HG03520 (cell line): ENCODE measurements around the gene EXOC8.

ENCODE experiments used
- ATAC-seq: cut with Tn5 transposase; IDR thresholded peaks from one replicate; pipeline ENCODE4 v1.9.1; 2021; ENCODE audit warnings: mild to moderate bottlenecking, moderate library complexity; ENCODE audit not compliant: unreplicated experiment

Gene EXOC8, protein sequence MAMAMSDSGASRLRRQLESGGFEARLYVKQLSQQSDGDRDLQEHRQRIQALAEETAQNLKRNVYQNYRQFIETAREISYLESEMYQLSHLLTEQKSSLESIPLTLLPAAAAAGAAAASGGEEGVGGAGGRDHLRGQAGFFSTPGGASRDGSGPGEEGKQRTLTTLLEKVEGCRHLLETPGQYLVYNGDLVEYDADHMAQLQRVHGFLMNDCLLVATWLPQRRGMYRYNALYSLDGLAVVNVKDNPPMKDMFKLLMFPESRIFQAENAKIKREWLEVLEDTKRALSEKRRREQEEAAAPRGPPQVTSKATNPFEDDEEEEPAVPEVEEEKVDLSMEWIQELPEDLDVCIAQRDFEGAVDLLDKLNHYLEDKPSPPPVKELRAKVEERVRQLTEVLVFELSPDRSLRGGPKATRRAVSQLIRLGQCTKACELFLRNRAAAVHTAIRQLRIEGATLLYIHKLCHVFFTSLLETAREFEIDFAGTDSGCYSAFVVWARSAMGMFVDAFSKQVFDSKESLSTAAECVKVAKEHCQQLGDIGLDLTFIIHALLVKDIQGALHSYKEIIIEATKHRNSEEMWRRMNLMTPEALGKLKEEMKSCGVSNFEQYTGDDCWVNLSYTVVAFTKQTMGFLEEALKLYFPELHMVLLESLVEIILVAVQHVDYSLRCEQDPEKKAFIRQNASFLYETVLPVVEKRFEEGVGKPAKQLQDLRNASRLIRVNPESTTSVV

GRCh38 chr1:231337472-231338269, at the start of gene EXOC8:
EXOC8 (minus strand) TSS chr1:231337852; CDS start chr1:231337745, 107 bp downstream.
- ATAC-seq = peak; percentile 63

DNA sequence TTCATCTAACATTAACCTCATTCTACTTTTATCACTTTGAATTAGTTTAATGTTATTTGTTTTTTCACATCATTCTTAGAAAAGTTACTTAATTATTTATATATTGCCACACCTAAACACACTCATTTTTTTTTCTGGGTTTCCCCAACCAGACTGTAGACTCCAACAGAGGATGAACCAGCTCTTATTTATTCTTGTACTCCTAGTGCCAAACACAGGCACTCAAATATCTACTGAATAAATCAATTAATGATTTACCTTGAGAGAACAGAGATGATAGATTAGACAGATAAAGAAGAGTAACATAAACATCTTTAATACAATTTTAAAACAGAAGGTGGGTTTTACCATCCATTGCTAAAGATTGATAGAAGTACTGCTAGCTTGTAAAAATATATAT, 48.8 kb upstream of the EXOC8 start:
- no peak for ATAC-seq

GRCh38 chr1:231385416-231385748, 47.7 kb upstream of the EXOC8 start:
- ATAC-seq = no peak

DNA sequence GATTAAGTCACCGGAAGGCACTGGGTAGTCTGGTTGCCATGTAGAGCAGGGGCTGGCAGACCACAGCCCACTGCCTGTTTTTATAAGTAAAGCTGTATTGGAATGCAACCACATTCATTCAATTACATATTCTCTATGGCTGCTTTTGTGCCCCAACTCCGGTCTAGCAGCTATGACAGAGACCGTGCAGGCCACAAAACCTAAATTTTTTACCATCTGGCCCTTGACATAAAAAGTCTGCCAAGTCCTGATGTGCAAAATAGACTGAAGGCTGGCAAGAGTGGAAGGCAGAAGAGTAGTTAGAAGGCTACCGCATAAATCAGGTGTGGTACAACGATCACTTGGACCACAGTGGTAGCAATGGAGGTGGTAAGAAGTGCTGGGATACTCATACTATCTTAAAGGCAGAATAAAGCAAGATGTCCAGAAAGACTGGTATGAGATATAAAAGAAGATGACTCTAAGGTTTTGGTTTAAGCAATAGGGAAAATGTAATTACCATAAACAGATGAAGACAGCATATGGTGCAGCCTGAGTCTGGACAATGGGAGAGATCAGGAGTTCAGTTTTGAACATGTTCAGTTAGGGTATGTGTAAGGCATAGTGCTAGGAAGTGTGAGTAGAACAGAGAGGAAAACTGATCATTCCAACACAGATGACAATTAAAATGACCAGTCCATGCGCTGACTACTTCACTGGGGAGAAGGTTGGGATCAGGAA, 47.2 kb upstream of the EXOC8 start:
- ATAC-seq = no peak

DNA sequence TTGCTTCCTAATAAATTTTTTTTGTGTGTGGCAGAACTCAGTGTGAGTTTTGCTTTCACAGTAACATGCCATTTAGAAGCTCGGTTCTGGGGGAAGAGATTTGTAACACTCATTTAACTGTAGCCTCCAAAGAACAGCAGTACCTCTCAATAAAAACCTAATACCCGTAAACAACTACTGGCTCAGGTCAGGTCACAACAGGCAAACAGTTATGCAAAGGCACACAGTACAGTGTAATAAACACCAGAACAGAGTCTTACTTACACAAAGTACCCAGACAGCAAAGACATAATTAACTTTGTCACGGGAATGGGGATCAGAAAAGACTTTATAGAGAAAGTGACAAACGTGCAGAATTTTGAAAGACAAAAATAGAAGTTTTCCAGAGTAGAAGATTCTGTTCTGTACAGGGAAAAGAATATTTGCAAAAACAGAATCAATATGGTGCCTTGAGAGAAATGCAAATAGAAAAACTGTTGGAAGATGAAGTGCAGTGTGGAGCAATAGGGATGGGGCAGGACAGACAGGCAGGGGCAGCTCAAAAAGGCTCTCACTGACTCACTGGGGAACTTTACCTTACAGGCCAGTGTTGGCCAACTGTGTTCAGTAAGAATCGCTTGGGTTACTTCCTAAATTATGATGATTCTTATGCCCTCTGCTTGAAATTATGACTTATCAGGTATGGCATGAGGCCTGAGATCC, 45.7 kb upstream of the EXOC8 start:
- ATAC-seq = no peak

DNA sequence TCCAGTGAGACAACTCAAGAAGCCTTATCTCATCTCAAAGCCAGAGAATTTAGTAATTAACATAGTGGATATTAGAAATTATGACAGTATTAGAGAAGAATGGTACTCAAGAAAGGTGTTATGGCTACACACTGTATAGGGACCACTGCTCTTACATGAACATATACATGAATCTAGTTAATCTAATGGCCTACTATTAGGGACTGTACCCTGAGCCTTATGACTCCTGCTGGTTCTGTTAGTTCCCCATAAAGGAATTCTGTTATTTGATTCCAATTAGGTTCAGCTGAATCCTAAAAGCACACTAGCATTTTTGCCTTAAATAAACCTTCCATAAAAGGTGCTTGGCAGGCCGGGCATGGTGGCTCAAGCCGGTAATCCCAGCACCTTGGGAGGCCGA, 44.8 kb upstream of the EXOC8 start:
- no peak for ATAC-seq

DNA sequence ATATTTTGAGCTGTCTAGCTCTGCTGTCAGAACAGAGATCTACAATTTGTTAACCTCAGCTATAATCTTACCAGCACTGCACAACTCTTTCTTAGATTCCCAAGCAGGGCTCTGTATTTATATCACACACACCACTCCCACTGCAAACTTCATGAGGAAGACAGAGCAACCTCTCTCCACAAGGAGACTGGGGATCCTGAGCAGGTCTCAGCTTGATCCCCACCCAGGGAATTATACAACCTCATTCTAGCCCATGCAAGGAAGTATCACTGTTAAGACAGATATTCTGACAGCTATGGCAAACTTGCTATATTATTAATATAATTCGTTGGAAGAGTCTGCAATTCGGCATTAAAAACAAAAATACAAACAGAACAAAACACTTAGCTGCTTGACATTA, 44.1 kb upstream of the EXOC8 start:
- ATAC-seq = no peak

- no peak for ATAC-seq
Observed at GRCh38 chr1:231376875-231377549, 39.4 kb upstream of the EXOC8 start.

DNA sequence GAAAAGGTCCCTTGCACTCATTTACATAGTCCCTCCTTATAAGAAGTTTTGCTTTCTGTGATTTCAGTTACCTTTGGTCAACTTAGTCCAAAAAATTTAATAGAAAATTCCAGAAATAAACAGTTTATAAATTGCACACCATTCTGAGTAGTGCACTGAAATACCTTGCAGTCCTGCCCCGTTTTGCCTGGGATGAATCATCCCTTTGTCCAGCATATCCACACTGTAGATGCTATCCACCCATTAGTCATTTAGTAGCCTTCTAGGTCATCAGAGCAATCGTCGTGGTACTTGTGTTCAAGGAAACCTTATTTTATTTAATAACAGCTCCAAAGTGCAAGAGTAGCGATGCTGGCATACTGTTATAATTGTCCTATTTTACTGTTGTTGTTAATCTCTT, 38.4 kb upstream of the EXOC8 start:
- no peak for ATAC-seq

DNA sequence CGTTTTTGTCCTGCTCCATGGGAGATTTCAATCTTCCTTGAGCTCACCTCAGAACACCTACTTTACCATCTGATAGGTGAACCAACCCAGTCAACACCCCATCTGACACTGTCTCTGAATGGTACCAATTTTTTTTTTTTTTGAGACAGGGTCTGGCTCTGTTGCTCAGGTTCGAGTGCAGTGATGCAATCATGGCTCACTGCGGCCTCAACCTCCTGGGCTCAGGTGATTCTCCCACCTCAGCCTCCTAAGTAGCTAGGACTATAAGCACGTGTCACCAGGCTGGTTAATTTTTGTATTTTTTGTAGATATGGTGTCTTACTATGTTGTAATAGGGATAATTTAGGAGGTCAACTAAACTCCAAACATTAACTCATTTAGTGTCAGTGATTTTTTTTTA, 36.7 kb upstream of the EXOC8 start:
- no peak for ATAC-seq

DNA sequence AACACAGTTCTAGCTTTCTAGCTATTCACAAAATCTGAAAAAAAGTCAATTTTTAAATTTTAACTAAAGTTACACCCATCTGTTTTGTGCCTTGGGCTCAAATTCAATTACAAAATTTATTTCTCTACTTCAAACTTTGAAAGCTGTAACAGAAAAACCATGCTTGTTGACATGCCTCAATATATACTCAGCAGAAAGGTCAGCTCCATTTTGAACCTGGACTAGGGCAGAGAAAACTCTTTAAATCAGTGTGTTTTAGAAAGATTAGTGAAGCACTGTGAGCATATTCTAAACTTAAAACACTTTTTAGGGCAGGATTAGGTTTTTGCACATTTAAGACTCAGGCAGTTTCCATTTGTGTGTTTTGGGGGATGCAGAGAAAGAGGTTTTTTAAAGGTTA, 34.8 kb upstream of the EXOC8 start:
- ATAC-seq = no peak

GRCh38 chr1:231369282-231369681, 31.6 kb upstream of the EXOC8 start:
- no peak for ATAC-seq

DNA sequence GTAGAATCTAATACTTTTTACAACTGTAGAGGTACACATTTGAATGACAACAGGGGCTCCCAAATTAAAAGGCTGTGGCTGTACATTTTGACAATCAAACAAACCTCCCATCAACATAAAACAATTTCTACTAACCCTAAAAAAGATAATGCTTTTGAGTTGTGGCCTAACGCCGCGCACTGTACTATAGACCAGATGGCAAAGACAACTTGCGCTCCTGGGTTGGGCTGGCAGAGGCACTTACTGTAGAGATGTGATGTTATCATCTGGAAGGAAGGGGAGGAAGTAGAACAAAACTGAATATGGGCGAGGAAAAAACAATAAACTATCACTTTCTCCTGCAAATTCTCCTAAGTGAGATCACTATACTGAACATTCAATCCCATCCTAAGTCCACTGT, 26.5 kb upstream of the EXOC8 start:
- no peak for ATAC-seq

DNA sequence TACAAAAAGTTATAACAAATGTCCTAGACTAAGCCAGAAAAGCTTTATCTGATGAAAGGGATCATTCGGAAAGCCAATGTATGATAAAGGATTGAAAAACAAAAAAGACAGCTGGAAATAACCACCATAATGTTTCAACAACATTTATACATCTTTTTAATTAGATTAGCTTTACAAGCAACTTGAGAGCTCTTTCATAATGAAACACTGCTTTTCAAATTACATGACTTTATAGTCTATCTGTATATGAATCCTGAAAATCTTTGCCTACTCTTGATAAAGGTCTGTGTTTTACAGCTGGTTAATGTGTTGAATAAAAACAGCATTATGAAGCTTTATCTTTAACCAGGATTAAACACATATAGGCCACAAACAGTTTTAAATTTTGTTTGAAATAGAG, 26.0 kb upstream of the EXOC8 start:
- no peak for ATAC-seq

- ATAC-seq = no peak
Observed at GRCh38 chr1:231362325-231362724, 24.7 kb upstream of the EXOC8 start.

- ATAC-seq = no peak
Observed at GRCh38 chr1:231359113-231359512, 21.5 kb upstream of the EXOC8 start.

DNA sequence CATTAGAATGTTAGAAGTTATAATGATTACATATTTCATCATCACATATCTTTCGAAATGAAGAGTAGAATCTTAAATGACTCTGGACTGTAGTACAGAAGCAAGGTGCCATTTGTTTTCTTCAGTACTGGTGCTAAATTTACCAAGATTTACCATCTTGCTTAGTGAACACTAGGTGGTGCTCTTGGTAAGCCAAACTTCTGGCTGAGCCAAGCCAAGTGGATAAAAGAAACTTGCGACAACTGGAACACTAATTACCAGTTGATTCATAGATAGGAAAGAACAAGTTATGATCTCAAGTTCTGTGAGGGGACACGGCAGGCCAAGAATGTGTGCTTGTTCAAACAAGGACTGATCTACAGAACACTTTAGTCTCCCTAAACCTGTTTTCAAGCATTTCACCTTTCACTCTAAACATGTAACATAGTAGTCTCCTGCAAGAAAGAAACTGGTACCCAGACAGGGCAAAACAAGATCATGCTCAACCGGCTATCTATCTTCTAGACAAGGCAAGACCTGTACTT, 20.2 kb upstream of the EXOC8 start:
- ATAC-seq = peak; percentile 55

DNA sequence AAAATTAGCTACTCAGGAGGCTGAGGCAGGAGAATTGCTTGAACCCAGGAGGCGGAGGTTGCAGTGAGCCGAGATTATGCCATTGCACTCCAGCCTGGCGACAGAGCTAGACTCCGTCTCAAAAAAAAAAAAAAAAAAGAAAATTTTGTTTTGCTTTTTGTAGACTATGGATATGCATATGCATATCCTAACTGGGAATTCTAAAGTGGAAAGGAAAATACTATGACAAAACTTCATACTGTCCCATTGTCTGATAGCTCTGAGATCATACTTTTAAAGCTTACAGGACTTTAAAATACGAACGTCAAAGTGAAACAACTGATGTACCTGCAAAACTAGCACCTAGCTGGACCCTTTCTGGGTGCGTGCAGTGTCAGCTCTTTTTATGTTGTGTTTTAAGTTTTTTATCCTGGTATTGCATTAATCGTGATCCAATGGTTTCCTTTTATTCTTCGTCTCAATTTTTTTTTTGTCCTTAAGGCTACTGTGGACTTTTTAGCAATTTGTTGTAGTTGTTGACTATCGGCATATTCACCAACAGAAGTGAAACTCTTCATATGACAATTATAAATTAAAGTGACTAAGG, 19.6 kb upstream of the EXOC8 start:
- ATAC-seq = no peak

DNA sequence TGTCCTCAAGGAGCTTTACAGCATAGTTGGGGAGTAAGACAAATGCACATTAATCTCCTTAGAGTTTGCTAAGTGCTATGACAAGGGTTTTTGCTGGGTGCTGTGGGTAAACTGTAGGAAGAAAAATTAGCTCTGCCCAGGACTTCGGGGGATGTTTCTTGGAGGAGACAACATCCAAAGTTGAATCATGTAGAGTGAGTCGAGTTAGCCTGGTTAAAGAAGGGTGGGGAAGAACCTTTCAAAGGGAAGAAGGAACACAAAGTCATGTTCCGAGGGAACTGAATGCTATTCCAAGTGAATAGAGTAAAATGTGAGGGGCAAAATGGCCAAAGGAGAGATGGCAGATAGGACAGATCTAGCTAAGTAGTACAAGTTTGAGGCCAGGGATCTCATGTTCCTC, 17.5 kb upstream of the EXOC8 start:
- no peak for ATAC-seq
